HFF-Myc (cell line): Measurements from ENCODE around the gene FAM120B.
"Not testable (repeated sequence)": the region's sequence is repeated elsewhere in the genome, so short reads cannot be mapped to it uniquely, and the experiment has no call there.

Source experiments
- DNase-seq: peaks from one replicate; pipeline ENCODE4 v3.0.0-alpha.2; 2011; ENCODE audit warnings: low read depth; ENCODE audit errors: extremely low read depth
- H3K4me3 ChIP-seq: replicated peaks from 2 replicates; pipeline ENCODE4 v1.5.1; 2011; ENCODE audit warnings: low read depth, mild to moderate bottlenecking, control low read depth, low read length
- TF ChIP-seq, protein P1 (sequence below): IDR thresholded peaks from 2 replicates; pipeline ENCODE4 v1.5.1; 2012; ENCODE audit warnings: mild to moderate bottlenecking, low read depth, low read length, control low read depth; ENCODE audit errors: missing control alignments

The FAM120B gene

GRCh38 chr6:170316071-170316470 lies 9.5 kb downstream of the FAM120B start:
- DNase-seq = no peak
- TF ChIP-seq, protein P1, sequence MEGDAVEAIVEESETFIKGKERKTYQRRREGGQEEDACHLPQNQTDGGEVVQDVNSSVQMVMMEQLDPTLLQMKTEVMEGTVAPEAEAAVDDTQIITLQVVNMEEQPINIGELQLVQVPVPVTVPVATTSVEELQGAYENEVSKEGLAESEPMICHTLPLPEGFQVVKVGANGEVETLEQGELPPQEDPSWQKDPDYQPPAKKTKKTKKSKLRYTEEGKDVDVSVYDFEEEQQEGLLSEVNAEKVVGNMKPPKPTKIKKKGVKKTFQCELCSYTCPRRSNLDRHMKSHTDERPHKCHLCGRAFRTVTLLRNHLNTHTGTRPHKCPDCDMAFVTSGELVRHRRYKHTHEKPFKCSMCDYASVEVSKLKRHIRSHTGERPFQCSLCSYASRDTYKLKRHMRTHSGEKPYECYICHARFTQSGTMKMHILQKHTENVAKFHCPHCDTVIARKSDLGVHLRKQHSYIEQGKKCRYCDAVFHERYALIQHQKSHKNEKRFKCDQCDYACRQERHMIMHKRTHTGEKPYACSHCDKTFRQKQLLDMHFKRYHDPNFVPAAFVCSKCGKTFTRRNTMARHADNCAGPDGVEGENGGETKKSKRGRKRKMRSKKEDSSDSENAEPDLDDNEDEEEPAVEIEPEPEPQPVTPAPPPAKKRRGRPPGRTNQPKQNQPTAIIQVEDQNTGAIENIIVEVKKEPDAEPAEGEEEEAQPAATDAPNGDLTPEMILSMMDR = no peak
- no peak overlapping the region for H3K4me3 ChIP-seq

DNA sequence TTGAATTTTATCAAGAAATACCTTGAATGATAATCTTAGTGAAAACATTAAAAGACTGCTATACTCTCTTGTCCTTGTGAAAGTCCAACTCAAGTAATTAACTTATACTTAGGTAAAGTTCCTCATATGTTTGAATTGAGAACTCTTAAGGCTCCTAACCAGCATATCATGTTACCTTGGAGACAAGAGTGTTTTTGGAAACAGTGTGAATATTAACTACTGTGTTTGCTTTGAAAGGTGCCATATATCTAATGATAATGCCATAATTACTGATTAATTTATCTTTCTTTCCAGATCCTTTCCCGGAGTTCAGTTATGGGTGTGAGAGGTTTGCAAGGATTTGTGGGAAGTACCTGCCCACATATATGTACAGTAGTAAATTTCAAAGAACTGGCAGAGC lies 10.5 kb downstream of the FAM120B start:
- TF ChIP-seq, protein P1 = no peak
- DNase-seq = no peak
- H3K4me3 ChIP-seq = no peak overlapping the region

- no peak for DNase-seq
- TF ChIP-seq, protein P1 = no peak
- H3K4me3 ChIP-seq = no peak overlapping the region
Measured at GRCh38 chr6:170317718-170318117, 11.2 kb downstream of the FAM120B start.

- no peak overlapping the region for H3K4me3 ChIP-seq
- no peak for DNase-seq
- TF ChIP-seq, protein P1 = no peak
Measured at GRCh38 chr6:170329321-170329720, 22.8 kb downstream of the FAM120B start.

GRCh38 chr6:170335199-170335598 lies 28.6 kb downstream of the FAM120B start:
- DNase-seq, H3K4me3 ChIP-seq: not testable (repeated sequence)

DNA sequence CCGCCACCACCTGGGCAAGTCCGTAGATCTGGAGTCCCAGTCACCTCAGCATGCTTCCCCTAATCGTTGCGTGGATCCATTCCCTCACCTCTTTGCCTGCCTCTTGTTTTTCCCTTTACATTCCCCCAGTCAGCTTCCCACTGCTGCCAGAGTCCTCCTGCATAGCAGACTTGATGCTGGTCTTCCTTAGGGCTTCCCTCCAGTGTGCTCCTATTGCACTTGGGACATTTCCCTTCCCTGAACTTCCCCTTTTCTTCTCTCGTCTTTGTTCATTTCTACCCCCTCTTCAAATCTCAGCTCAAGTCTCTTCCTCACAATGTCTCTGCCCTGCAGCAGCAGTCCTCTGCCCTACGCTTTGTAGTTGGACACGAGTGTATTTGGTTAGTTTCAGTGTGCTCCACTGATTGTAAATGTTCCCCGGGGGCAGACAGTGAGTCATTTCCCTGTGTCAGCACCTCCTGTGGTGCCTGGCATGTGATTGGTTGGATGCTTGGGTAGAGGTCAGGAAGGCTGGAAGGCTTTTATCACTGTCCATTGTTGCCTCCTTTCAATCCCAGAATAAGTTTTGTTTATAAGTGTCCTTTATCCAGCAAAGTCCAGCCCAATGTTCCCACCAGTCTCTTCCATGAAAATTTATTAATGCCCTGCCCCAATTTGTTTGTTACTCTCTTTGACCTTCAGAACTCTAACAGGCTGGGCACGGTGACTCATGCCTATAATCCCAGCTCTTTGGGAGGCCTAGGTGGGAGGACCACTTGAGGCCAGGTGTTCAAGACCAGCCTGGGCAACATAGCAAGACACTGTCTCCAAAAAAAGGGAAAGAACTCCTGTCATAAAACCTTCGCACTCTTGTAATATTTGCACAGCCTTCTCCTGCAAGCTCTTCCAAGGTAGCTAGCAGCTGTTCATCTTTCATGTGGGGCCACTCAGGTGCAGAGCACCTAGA lies 38.3 kb downstream of the FAM120B start:
- peak; percentile 32 for DNase-seq
- TF ChIP-seq, protein P1 = no peak
- no peak overlapping the region for H3K4me3 ChIP-seq

- no peak for DNase-seq
- no peak overlapping the region for H3K4me3 ChIP-seq
- TF ChIP-seq, protein P1 = no peak
Measured at GRCh38 chr6:170345662-170346061, 39.1 kb downstream of the FAM120B start.
